ENCODE results near the gene AOPEP. TPM values are rescaled to one million over a fixed set of nuclear protein-coding genes. Genes with fewer than 3 reads are reported as not detected.
A peak's percentile ranks its signal among the peaks of the same experiment; 100 is the strongest.

AOPEP gene
- total RNA-seq, 1 experiment from 2014 or later, result 36.4 TPM

GRCh38 chr9:95010431-95010838 is 283.9 kb downstream of the AOPEP start:
- in situ Hi-C loops (cut with HindIII; ENCODE audit: low pct_unique_long_range_greater_than_20kb, low sequenced_read_pairs), result no loop called here
- DNase-seq (ENCODE audit: low read depth, low spot score) (no peak), ATAC-seq (no peak)
- intact Hi-C loops (cut with micrococcal nuclease; ENCODE audit: unreplicated experiment), result no loop called here
- no peak overlapping the region for H3K4me3 ChIP-seq (ENCODE audit: low read depth in 2 of 2, low read length in 2 of 2)
- peak overlapping the region; percentile 84 for H3K27ac ChIP-seq (ENCODE audit: low read length)
- no TSS peak for BruUV-seq (replicated peaks)
- H3K9me3 ChIP-seq (ENCODE audit: control insufficient read depth, insufficient read depth, low read depth, low read length), result no peaks in the 10 kb centered on the region
- no peaks in the 10 kb centered on the region for H3K27me3 ChIP-seq (ENCODE audit: control insufficient read depth, insufficient read depth, low read length)
- no peak for TF ChIP-seq SIN3A (IDR thresholded peaks at IDR 0.05; ENCODE audit: borderline replicate concordance, insufficient read depth, low read depth, low read length)
- TF ChIP-seq TCF7L2 (IDR thresholded peaks at IDR 0.05; ENCODE audit: low read depth, low read length), result no peak
- TF ChIP-seq REST (IDR thresholded peaks at IDR 0.05; ENCODE audit: insufficient read depth in 1 of 2, low read depth in 2 of 2, low read length in 1 of 2), result no peak
- no peak for TF ChIP-seq CTCF (IDR thresholded peaks at IDR 0.05)
- no peak for TF ChIP-seq POLR2AphosphoS5 (IDR thresholded peaks at IDR 0.05; ENCODE audit: low read depth, low read length)
- ChIA-PET CTCF (no interaction called here), POLR2A (no interaction called here)
- peaks cover 25% of the 10 kb centered on the region for H3K36me3 ChIP-seq (ENCODE audit: control insufficient read depth, insufficient read depth, low read length)
- peaks cover 40% of the 10 kb centered on the region for H3K4me1 ChIP-seq (ENCODE audit: control insufficient read depth, insufficient read depth, low read length)

- intact Hi-C loops (cut with micrococcal nuclease; ENCODE audit: unreplicated experiment) (no loop called here), in situ Hi-C loops (cut with HindIII; ENCODE audit: low pct_unique_long_range_greater_than_20kb, low sequenced_read_pairs) (no loop called here)
- no peak for DNase-seq (ENCODE audit: low read depth, low spot score)
- BruUV-seq (replicated peaks), result no TSS peak
- peaks cover 43% of the 10 kb centered on the region for H3K4me1 ChIP-seq (ENCODE audit: control insufficient read depth, insufficient read depth, low read length)
- peak overlapping the region; percentile 34; the same call in 1 of the 2 replicates for H3K27ac ChIP-seq (ENCODE audit: low read length)
- H3K36me3 ChIP-seq (ENCODE audit: control insufficient read depth, insufficient read depth, low read length), result peaks cover 29% of the 10 kb centered on the region
- POLR2A ChIA-PET, result interaction anchor here (0.8 kb wide), 1 partner anchor 9 kb away, joined by 14 read pairs; no protein-coding TSS in a partner anchor
- no peak overlapping the region for H3K4me3 ChIP-seq (ENCODE audit: low read depth in 2 of 2, low read length in 2 of 2)
- no peaks in the 10 kb centered on the region for H3K27me3 ChIP-seq (ENCODE audit: control insufficient read depth, insufficient read depth, low read length)
- CTCF ChIA-PET, result no interaction called here
- TF ChIP-seq CTCF (IDR thresholded peaks at IDR 0.05) (no peak), REST (IDR thresholded peaks at IDR 0.05; ENCODE audit: insufficient read depth in 1 of 2, low read depth in 2 of 2, low read length in 1 of 2) (no peak), TCF7L2 (IDR thresholded peaks at IDR 0.05; ENCODE audit: low read depth, low read length) (no peak), SIN3A (IDR thresholded peaks at IDR 0.05; ENCODE audit: borderline replicate concordance, insufficient read depth, low read depth, low read length) (no peak), POLR2AphosphoS5 (IDR thresholded peaks at IDR 0.05; ENCODE audit: low read depth, low read length) (peak; percentile 40; the same call in 1 of the 2 replicates)
- no peak for ATAC-seq
- H3K9me3 ChIP-seq (ENCODE audit: control insufficient read depth, insufficient read depth, low read depth, low read length), result no peaks in the 10 kb centered on the region
These were observed 285.7 kb downstream of the AOPEP start for GRCh38 chr9:95012035-95012708.

Measured in Panc1 (cell line).